Common myeloid progenitor, CD34-positive (primary cell): ENCODE results near the gene CXCR5.

ENCODE experiments used
- CTCF ChIA-PET: fragments of 350-600 bp; sonication (Branson Sonifier 250); formaldehyde crosslinking; loops from one replicate; lab custom pipeline; 2021; ENCODE audit warnings: antibody characterized with exemption; lab: Charles Lee
- POLR2A ChIA-PET: fragments of 350-600 bp; sonication (Branson Sonifier 250); formaldehyde crosslinking; loops from one replicate; lab custom pipeline; 2021; ENCODE audit warnings: antibody characterized with exemption; lab: Charles Lee
- DNase-seq, 3 donors: peaks; one replicate each; pipeline versions ENCODE4 v3.0.0 to v3.0.0-alpha.2; 2013
- H3K27ac ChIP-seq, 2 experiments: 1 replicate in 1 of 2; 2 replicates in 1 of 2; pipeline ENCODE4 v1.7.0; 2013; ENCODE audit warnings: inconsistent platforms in 2 of 2, low read length in 2 of 2, mild to moderate bottlenecking in 2 of 2, low read depth in 1 of 2, moderate library complexity in 1 of 2; ENCODE audit not compliant: severe bottlenecking in 2 of 2, insufficient read depth in 1 of 2, poor library complexity in 1 of 2
- H3K27me3 ChIP-seq, 5 experiments: replicated peaks in 2 of 5; 1 replicate in 3 of 5; 2 replicates in 2 of 5; pipeline versions ENCODE4 v1.6.1 to v1.7.0; 2013; ENCODE audit warnings: low read length in 4 of 5, mild to moderate bottlenecking in 2 of 5, moderate library complexity in 2 of 5, inconsistent platforms in 1 of 5; ENCODE audit not compliant: insufficient read depth in 5 of 5, control insufficient read depth in 4 of 5
- H3K36me3 ChIP-seq, 4 experiments: 1 replicate in 2 of 4; 2 replicates in 2 of 4; pipeline versions ENCODE4 v1.6.1 to v1.7.0; 2013; ENCODE audit warnings: low read length in 3 of 4, control low read depth in 1 of 4, mild to moderate bottlenecking in 1 of 4; ENCODE audit not compliant: control insufficient read depth in 4 of 4, insufficient read depth in 4 of 4
- H3K4me1 ChIP-seq, 4 experiments: 1 replicate in 3 of 4; 2 replicates in 1 of 4; pipeline versions ENCODE4 v1.6.1 to v1.7.1; 2013; ENCODE audit warnings: low read length in 3 of 4, mild to moderate bottlenecking in 3 of 4, control low read depth in 1 of 4, inconsistent platforms in 1 of 4, moderate library complexity in 1 of 4; ENCODE audit not compliant: control insufficient read depth in 4 of 4, insufficient read depth in 4 of 4; ENCODE audit errors: control extremely low read depth in 1 of 4
- H3K4me3 ChIP-seq, 7 experiments: 1 replicate in 4 of 7; 2 replicates in 3 of 7; pipeline versions ENCODE4 v1.5.1 to v1.7.0; 2013; ENCODE audit warnings: mild to moderate bottlenecking in 7 of 7, low read length in 6 of 7, moderate library complexity in 6 of 7, inconsistent platforms in 2 of 7, low read depth in 2 of 7, control low read depth in 1 of 7; ENCODE audit not compliant: insufficient read depth in 4 of 7, control insufficient read depth in 1 of 7; ENCODE audit errors: extremely low read depth in 1 of 7
- H3K9me3 ChIP-seq, 5 experiments: 1 replicate in 4 of 5; 2 replicates in 1 of 5; pipeline versions ENCODE4 v1.6.1 to v1.7.1; 2013; ENCODE audit warnings: low read length in 4 of 5, mild to moderate bottlenecking in 2 of 5, inconsistent platforms in 1 of 5, low read depth in 1 of 5, moderate library complexity in 1 of 5; ENCODE audit not compliant: control insufficient read depth in 4 of 5, insufficient read depth in 2 of 5; ENCODE audit errors: control extremely low read depth in 1 of 5
- WGBS: methylation state at CpG from one replicate; pipeline ENCODE4 v1.1.5; 2013; ENCODE audit not compliant: insufficient coverage; 5-methylcytosine and 5-hydroxymethylcytosine counted together

CXCR5 gene

GRCh38 chr11:118896921-118897591 is 13.4 kb downstream of the CXCR5 start:
- ChIA-PET POLR2A (no interaction called here), CTCF (interaction anchor here (1.3 to 1.6 kb wide), 2 partner anchors 27 to 33 kb away, joined by 4 to 7 read pairs; no protein-coding TSS in a partner anchor)
- H3K36me3 ChIP-seq, result peaks cover 4 to 34% (median 17%) of the 10 kb centered on the region in 4 experiments
- no peaks in the 10 kb centered on the region for H3K27me3 ChIP-seq
- 76% methylated on average over 12 of the region's 12 CpGs for WGBS
- peak overlapping the region in 1 of 2 experiments; percentile 52 for H3K27ac ChIP-seq
- no peaks in the 10 kb centered on the region for H3K9me3 ChIP-seq
- H3K4me3 ChIP-seq, result no peak overlapping the region
- peaks cover 0 to 30% (median 24%) of the 10 kb centered on the region in 4 experiments for H3K4me1 ChIP-seq
- no peak for DNase-seq

GRCh38 chr11:118897721-118898310 is 14.1 kb downstream of the CXCR5 start:
- POLR2A ChIA-PET, result no interaction called here
- Histone ChIP-seq H3K36me3 (peaks cover 4 to 41% (median 17%) of the 10 kb centered on the region in 4 experiments), H3K4me3 (no peak overlapping the region), H3K27me3 (no peaks in the 10 kb centered on the region), H3K9me3 (no peaks in the 10 kb centered on the region), H3K27ac (no peak overlapping the region), H3K4me1 (peaks cover 0 to 24% (median 20%) of the 10 kb centered on the region in 4 experiments)
- CTCF ChIA-PET, result no interaction called here
- WGBS, result 95% methylated on average over 7 of the region's 13 CpGs
- DNase-seq, result no peak

- Histone ChIP-seq H3K4me1 (peaks cover 0 to 19% (median 14%) of the 10 kb centered on the region in 4 experiments), H3K27me3 (no peaks in the 10 kb centered on the region), H3K4me3 (no peak overlapping the region), H3K9me3 (no peaks in the 10 kb centered on the region), H3K36me3 (peaks cover 7 to 48% (median 23%) of the 10 kb centered on the region in 4 experiments), H3K27ac (no peak overlapping the region)
- CTCF ChIA-PET, result no interaction called here
- WGBS, result 98% methylated on average over 28 of the region's 35 CpGs
- no peak for DNase-seq
- POLR2A ChIA-PET, result no interaction called here
Observed at GRCh38 chr11:118898400-118899295, 15.0 kb downstream of the CXCR5 start.

- CTCF ChIA-PET, result no interaction called here
- Histone ChIP-seq H3K36me3 (peaks cover 7 to 54% (median 24%) of the 10 kb centered on the region in 4 experiments), H3K4me1 (peaks cover 0 to 19% (median 14%) of the 10 kb centered on the region in 4 experiments), H3K27me3 (no peaks in the 10 kb centered on the region), H3K27ac (no peak overlapping the region), H3K4me3 (no peak overlapping the region), H3K9me3 (no peaks in the 10 kb centered on the region)
- DNase-seq, result no peak
- POLR2A ChIA-PET, result no interaction called here
- 90% methylated on average over 5 of the region's 6 CpGs for WGBS
Observed at GRCh38 chr11:118899296-118899688, 15.6 kb downstream of the CXCR5 start.

- Histone ChIP-seq H3K27me3 (no peaks in the 10 kb centered on the region), H3K27ac (no peak overlapping the region), H3K4me1 (peaks cover 0 to 19% (median 14%) of the 10 kb centered on the region in 4 experiments), H3K4me3 (no peak overlapping the region), H3K36me3 (peaks cover 7 to 59% (median 26%) of the 10 kb centered on the region in 4 experiments), H3K9me3 (no peaks in the 10 kb centered on the region)
- ChIA-PET POLR2A (no interaction called here), CTCF (no interaction called here)
- no peak for DNase-seq
- WGBS, result 98% methylated on average over 15 of the region's 21 CpGs
Observed at GRCh38 chr11:118899706-118900360, 16.1 kb downstream of the CXCR5 start.

- no peak overlapping the region for H3K27ac ChIP-seq
- H3K36me3 ChIP-seq, result peaks cover 7 to 62% (median 27%) of the 10 kb centered on the region in 4 experiments
- peaks cover 0 to 14% (median 13%) of the 10 kb centered on the region in 4 experiments for H3K4me1 ChIP-seq
- no peak for DNase-seq
- H3K27me3 ChIP-seq, result no peaks in the 10 kb centered on the region
- ChIA-PET CTCF (no interaction called here), POLR2A (no interaction called here)
- no peaks in the 10 kb centered on the region for H3K9me3 ChIP-seq
- H3K4me3 ChIP-seq, result no peak overlapping the region
- WGBS, result 95% methylated on average over 29 of the region's 29 CpGs
Observed at GRCh38 chr11:118900535-118901384, 17.1 kb downstream of the CXCR5 start.
